Measurements from ENCODE around the gene LDLRAD1.
"Not testable (repeated sequence)": the region's sequence is repeated elsewhere in the genome, so short reads cannot be mapped to it uniquely, and the experiment has no call there.

LDLRAD1 gene

GRCh38 chr1:54007613-54008012 lies 10.4 kb downstream of the LDLRAD1 start:
- peaks cover 19% of the 10 kb centered on the region for H3K9me3 Mint-ChIP-seq
- no peak overlapping the region for H3K27ac Mint-ChIP-seq
- H3K36me3 Mint-ChIP-seq (ENCODE audit: low read depth), result no peaks in the 10 kb centered on the region
- H3K27me3 Mint-ChIP-seq (ENCODE audit: low read depth, poor library complexity), result peaks cover 29% of the 10 kb centered on the region
- H3K4me1 Mint-ChIP-seq, result peaks cover 11% of the 10 kb centered on the region
- TF ChIP-seq CTCF (IDR thresholded peaks at IDR 0.05), result no peak
- no peak overlapping the region for H3K4me3 Mint-ChIP-seq
- DNase-seq, result no peak

- no peak for DNase-seq
- no peak for TF ChIP-seq CTCF (IDR thresholded peaks at IDR 0.05)
- Mint-ChIP-seq H3K9me3 (peaks cover 20% of the 10 kb centered on the region), H3K4me1 (peaks cover 11% of the 10 kb centered on the region), H3K27me3 (ENCODE audit: low read depth, poor library complexity) (peaks cover 20% of the 10 kb centered on the region), H3K36me3 (ENCODE audit: low read depth) (no peaks in the 10 kb centered on the region), H3K27ac (no peak overlapping the region), H3K4me3 (no peak overlapping the region)
Observed at GRCh38 chr1:54006508-54006907, 11.5 kb downstream of the LDLRAD1 start.

- no peak for TF ChIP-seq CTCF (IDR thresholded peaks at IDR 0.05)
- no peak overlapping the region for H3K4me3 Mint-ChIP-seq
- no peaks in the 10 kb centered on the region for H3K36me3 Mint-ChIP-seq (ENCODE audit: low read depth)
- peaks cover 11% of the 10 kb centered on the region for H3K4me1 Mint-ChIP-seq
- no peak for DNase-seq
- peaks cover 13% of the 10 kb centered on the region for H3K27me3 Mint-ChIP-seq (ENCODE audit: low read depth, poor library complexity)
- H3K9me3 Mint-ChIP-seq, result peaks cover 20% of the 10 kb centered on the region
- H3K27ac Mint-ChIP-seq, result no peak overlapping the region
Observed at GRCh38 chr1:54004481-54005049, 13.4 kb downstream of the LDLRAD1 start.

- not testable (repeated sequence) for DNase-seq; H3K36me3 Mint-ChIP-seq (ENCODE audit: low read depth); H3K27ac Mint-ChIP-seq; H3K27me3 Mint-ChIP-seq (ENCODE audit: low read depth, poor library complexity); H3K4me3 Mint-ChIP-seq
- Mint-ChIP-seq H3K9me3 (peaks cover 20% of the 10 kb centered on the region), H3K4me1 (peaks cover 11% of the 10 kb centered on the region)
Observed at GRCh38 chr1:54003750-54004480, 14.1 kb downstream of the LDLRAD1 start.

GRCh38 chr1:54003249-54003646 lies 14.7 kb downstream of the LDLRAD1 start:
- Mint-ChIP-seq H3K27ac (no peak overlapping the region), H3K27me3 (ENCODE audit: low read depth, poor library complexity) (peaks cover 8% of the 10 kb centered on the region), H3K36me3 (ENCODE audit: low read depth) (no peaks in the 10 kb centered on the region), H3K4me3 (no peak overlapping the region), H3K4me1 (peaks cover 11% of the 10 kb centered on the region), H3K9me3 (peaks cover 20% of the 10 kb centered on the region)
- DNase-seq, result no peak
- TF ChIP-seq CTCF (IDR thresholded peaks at IDR 0.05), result no peak

- no peak for TF ChIP-seq CTCF (IDR thresholded peaks at IDR 0.05)
- H3K4me1 Mint-ChIP-seq, result peaks cover 11% of the 10 kb centered on the region
- H3K27ac Mint-ChIP-seq, result no peak overlapping the region
- peaks cover 9% of the 10 kb centered on the region for H3K27me3 Mint-ChIP-seq (ENCODE audit: low read depth, poor library complexity)
- H3K4me3 Mint-ChIP-seq, result no peak overlapping the region
- no peak for DNase-seq
- H3K9me3 Mint-ChIP-seq, result peaks cover 20% of the 10 kb centered on the region
- H3K36me3 Mint-ChIP-seq (ENCODE audit: low read depth), result no peaks in the 10 kb centered on the region
Observed at GRCh38 chr1:54002544-54003248, 15.3 kb downstream of the LDLRAD1 start.

Measured in nephron progenitor cell (in vitro differentiated cells).